ENCODE measurements around the gene EPS8.

GRCh38 chr12:15782667-15783066 lies 6.5 kb downstream of the EPS8 start:
- TF ChIP-seq CTCF (IDR thresholded peaks at IDR 0.05) (no peak), SIN3A (IDR thresholded peaks at IDR 0.05; ENCODE audit: borderline replicate concordance, insufficient read depth, low read depth, low read length) (no peak), POLR2AphosphoS5 (IDR thresholded peaks at IDR 0.05; ENCODE audit: low read depth, low read length) (no peak), REST (IDR thresholded peaks at IDR 0.05; ENCODE audit: insufficient read depth in 1 of 2, low read depth in 2 of 2, low read length in 1 of 2) (no peak), TCF7L2 (IDR thresholded peaks at IDR 0.05; ENCODE audit: low read depth, low read length) (no peak)
